NOMO-1 treated with dmso at 0.1 percent for 144 hours (cell line): ENCODE data around the gene GGT5.

Experiments used
- DNase-seq: peaks from one replicate; lab custom pipeline; 2025; ENCODE audit not compliant: unreplicated experiment; lab: John Stamatoyannopoulos, UW

GGT5 gene

GRCh38 chr22:24170188-24170587, 74.7 kb downstream of the GGT5 start:
- no peak for DNase-seq
